Measurements from ENCODE around the gene OR6M1. TPM values are rescaled to one million over a fixed set of nuclear protein-coding genes. Genes with fewer than 3 reads are reported as not detected.

OR6M1 gene
- total and polyA plus RNA-seq, 2 of the 4 experiments (the other 2 are of a cell fraction), result not detected

GRCh38 chr11:123775715-123776549 is 30.2 kb downstream of the OR6M1 start:
- Histone ChIP-seq H3K14ac (replicated peaks; ENCODE audit: low read depth, low read length) (no peak overlapping the region), H3K23ac (ENCODE audit: low read depth, low read length) (no peak overlapping the region), H2BK20ac (ENCODE audit: low read depth, low read length) (no peak overlapping the region), H3K9ac (ENCODE audit: low read depth, low read length) (no peak overlapping the region), H2AK9ac (replicated peaks; ENCODE audit: low read depth, low read length, poor library complexity) (no peak overlapping the region), H3K56ac (ENCODE audit: extremely low read depth, insufficient read depth, low read length) (no peak overlapping the region), H4K20me1 (ENCODE audit: insufficient read depth, low read length) (no peaks in the 10 kb centered on the region), H3K27me3 (ENCODE audit: control insufficient read depth, insufficient read depth, low read length) (no peaks in the 10 kb centered on the region; the same call in 1 of the 2 replicates), H2AFZ (replicated peaks; ENCODE audit: low read length, poor library complexity) (no peak overlapping the region), H3K18ac (ENCODE audit: low read depth, low read length) (no peak overlapping the region), H4K5ac (ENCODE audit: low read depth, low read length) (no peak overlapping the region), H3K79me1 (ENCODE audit: low read depth in 1 of 2, low read length in 2 of 2) (no peaks in the 10 kb centered on the region), H3K36me3 (ENCODE audit: control insufficient read depth, insufficient read depth, low read length) (no peaks in the 10 kb centered on the region), H4K8ac (ENCODE audit: low read depth in 2 of 2, low read length in 2 of 2) (no peak overlapping the region), H2AK5ac (ENCODE audit: low read depth, low read length) (no peak overlapping the region), H3K4ac (ENCODE audit: low read depth, low read length) (no peak overlapping the region), H3K27ac (ENCODE audit: insufficient read depth, low read length) (no peak overlapping the region), H3K9me1 (ENCODE audit: insufficient read depth, low read length) (no peaks in the 10 kb centered on the region), H2BK5ac (ENCODE audit: low read depth, low read length, poor library complexity, severe bottlenecking) (no peak overlapping the region), H2BK120ac (ENCODE audit: low read depth, low read length) (no peak overlapping the region), H3K9me3 (ENCODE audit: control insufficient read depth, insufficient read depth, low read length) (no peaks in the 10 kb centered on the region), H3K4me3 (ENCODE audit: insufficient read depth, low read depth, low read length) (no peak overlapping the region), H4K91ac (ENCODE audit: insufficient read depth, low read depth, low read length) (no peak overlapping the region), H3K4me2 (ENCODE audit: low read depth, low read length) (no peak overlapping the region), H2BK15ac (ENCODE audit: low read depth, low read length) (no peak overlapping the region), H3K4me1 (ENCODE audit: control insufficient read depth, insufficient read depth, low read length) (no peaks in the 10 kb centered on the region)
- WGBS, 2 experiments (ENCODE audit: extremely low coverage in 2 of 2, insufficient read length in 1 of 2), result no CpG with 5 or more reads among the region's 4 CpGs
- TF ChIP-seq CEBPB (IDR thresholded peaks at IDR 0.05; ENCODE audit: low read depth, low read length), result no peak
- ChIA-PET CTCF (no interaction called here), POLR2A (ENCODE audit: unreplicated experiment) (no interaction called here)
- ATAC-seq (ENCODE audit: low read depth) (no peak), DNase-seq (no peak)
- no TSS peak for BruUV-seq (replicated peaks)
- intact Hi-C loops (cut with micrococcal nuclease) (no loop called here), in situ Hi-C loops (cut with MboI; ENCODE audit: low sequenced_read_pairs) (no loop called here), dilution Hi-C loops (cut with HindIII; ENCODE audit: low sequenced_read_pairs, unreplicated experiment) (no loop called here)
